NCI-H2107 treated with DMSO at 0.1 percent for 48 hours (cell line): ENCODE data around the gene FNDC5.

ENCODE experiments used
- DNase-seq: peaks from one replicate; lab custom pipeline; 2025; ENCODE audit not compliant: unreplicated experiment; lab: John Stamatoyannopoulos, UW

FNDC5 gene

GRCh38 chr1:32817159-32817814, 53.4 kb downstream of the FNDC5 start, which contains the start of the genes S100PBP and YARS1:
TSS of gene S100PBP (plus strand) at chr1:32817653. CDS start at chr1:32826100, 8,447 bp downstream.
TSS of gene YARS1 (minus strand) at chr1:32817358. CDS start at chr1:32817244, 114 bp downstream.
- DNase-seq: peak; percentile 98

DNA sequence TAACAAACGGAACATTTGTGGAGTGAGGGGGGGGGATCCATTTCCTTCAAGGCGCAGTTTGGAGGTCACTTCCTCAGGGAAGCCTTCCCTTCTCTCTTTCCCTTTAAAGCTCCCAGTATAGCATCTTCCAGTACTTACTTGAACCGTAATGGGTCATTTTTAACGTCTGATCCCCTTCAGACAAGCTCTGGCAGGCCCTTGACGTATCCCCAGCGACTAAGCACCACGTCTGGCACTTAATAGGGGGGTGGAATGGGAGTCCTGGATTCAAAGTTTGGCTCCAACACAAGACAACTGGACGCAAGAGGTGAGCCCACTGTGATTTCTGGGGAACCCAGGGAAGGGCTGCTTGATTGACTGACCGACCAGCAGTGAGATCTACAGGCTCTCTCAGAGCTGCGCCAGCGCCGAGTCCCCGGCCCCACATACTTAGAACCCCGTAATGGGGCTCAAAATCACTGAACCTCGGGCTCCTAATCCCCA, 54.0 kb downstream of the FNDC5 start:
- DNase-seq: peak; percentile 80

- no peak for DNase-seq
These were observed 56.6 kb downstream of the FNDC5 start for GRCh38 chr1:32813941-32814739.
